PFSK-1 (cell line): Measurements from ENCODE around the gene PLEKHN1.

Experiments used
- POLR2AphosphoS5 ChIP-seq: IDR thresholded peaks from 2 replicates; pipeline ENCODE4 v1.6.1; 2012; ENCODE audit warnings: low read depth, mild to moderate bottlenecking, control low read depth, low read length, moderate library complexity
- SIN3A ChIP-seq: IDR thresholded peaks from 2 replicates; pipeline ENCODE4 v1.6.1; 2012; ENCODE audit warnings: mild to moderate bottlenecking, low read length, moderate library complexity, borderline replicate concordance; ENCODE audit not compliant: insufficient read depth
- TF ChIP-seq, protein P1 (sequence below), 2 experiments: IDR thresholded peaks; 2 replicates each; pipeline versions ENCODE4 v1.6.1 to v1.8.0; 2011 to 2012; ENCODE audit warnings: low read depth in 2 of 2, low read length in 2 of 2, control low read depth in 1 of 2, inconsistent platforms in 1 of 2, mild to moderate bottlenecking in 1 of 2, moderate library complexity in 1 of 2; ENCODE audit not compliant: insufficient read depth in 1 of 2

DNA sequence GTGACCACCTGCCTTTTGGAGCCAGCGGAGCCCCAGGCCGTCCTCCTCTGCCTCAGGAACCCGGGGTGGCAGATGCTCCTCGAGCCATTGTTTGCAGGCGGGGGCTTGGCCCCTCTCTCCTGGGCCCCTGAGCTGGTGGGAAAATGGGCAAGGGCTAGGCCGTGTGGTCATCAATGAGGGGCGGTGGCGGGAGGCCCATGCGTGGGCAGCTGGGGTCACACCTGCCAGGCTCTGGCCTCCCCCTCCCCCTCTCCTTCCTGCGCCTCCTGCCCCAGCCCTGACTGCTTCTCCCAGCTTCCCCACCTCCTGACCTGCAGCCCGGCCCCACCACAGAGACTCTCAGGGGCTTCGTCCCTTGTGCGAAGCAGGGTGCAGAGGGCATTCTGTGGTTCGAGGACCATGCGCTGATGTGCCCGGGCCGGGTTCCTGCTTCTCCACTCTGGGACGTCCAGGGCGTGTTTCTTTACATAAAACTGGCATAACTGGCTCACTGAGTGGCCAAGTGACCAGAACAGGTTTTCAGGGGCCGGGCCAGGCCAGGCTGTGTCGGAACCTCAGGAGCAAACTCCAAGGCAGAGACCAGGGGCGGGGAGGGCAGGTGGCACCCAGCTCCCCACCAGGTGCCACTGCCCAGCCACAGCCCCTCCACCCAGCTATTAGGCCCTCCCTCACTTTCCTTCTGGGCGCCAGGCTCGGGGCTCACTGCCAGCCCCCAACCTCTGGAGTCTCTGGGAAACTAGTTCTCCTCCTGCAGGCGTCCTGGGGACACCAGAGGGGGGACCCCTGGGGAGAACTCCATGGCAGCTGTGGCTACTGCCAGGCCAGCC, 33.3 kb upstream of the PLEKHN1 start:
- TF ChIP-seq POLR2AphosphoS5 (no peak), SIN3A (no peak)
- TF ChIP-seq, protein P1, sequence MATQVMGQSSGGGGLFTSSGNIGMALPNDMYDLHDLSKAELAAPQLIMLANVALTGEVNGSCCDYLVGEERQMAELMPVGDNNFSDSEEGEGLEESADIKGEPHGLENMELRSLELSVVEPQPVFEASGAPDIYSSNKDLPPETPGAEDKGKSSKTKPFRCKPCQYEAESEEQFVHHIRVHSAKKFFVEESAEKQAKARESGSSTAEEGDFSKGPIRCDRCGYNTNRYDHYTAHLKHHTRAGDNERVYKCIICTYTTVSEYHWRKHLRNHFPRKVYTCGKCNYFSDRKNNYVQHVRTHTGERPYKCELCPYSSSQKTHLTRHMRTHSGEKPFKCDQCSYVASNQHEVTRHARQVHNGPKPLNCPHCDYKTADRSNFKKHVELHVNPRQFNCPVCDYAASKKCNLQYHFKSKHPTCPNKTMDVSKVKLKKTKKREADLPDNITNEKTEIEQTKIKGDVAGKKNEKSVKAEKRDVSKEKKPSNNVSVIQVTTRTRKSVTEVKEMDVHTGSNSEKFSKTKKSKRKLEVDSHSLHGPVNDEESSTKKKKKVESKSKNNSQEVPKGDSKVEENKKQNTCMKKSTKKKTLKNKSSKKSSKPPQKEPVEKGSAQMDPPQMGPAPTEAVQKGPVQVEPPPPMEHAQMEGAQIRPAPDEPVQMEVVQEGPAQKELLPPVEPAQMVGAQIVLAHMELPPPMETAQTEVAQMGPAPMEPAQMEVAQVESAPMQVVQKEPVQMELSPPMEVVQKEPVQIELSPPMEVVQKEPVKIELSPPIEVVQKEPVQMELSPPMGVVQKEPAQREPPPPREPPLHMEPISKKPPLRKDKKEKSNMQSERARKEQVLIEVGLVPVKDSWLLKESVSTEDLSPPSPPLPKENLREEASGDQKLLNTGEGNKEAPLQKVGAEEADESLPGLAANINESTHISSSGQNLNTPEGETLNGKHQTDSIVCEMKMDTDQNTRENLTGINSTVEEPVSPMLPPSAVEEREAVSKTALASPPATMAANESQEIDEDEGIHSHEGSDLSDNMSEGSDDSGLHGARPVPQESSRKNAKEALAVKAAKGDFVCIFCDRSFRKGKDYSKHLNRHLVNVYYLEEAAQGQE (IDR thresholded peaks at IDR 0.05; ENCODE audit: insufficient read depth in 1 of 2, low read depth in 2 of 2, low read length in 2 of 2): no peak
